GM12801 (cell line): ENCODE data around the gene LNPEP.

Experiments used
- CTCF ChIP-seq: IDR thresholded peaks from one replicate; pipeline ENCODE4 v1.5.1; 2011; ENCODE audit warnings: control low read depth; ENCODE audit not compliant: insufficient read length; ENCODE audit errors: extremely low read depth

The LNPEP gene

GRCh38 chr5:96919754-96920197 is 16.1 kb upstream of the LNPEP start:
- TF ChIP-seq CTCF = no peak

- no peak for TF ChIP-seq CTCF
These were observed 15.0 kb upstream of the LNPEP start for GRCh38 chr5:96920744-96921355.

GRCh38 chr5:96922499-96923244 is 13.2 kb upstream of the LNPEP start:
- TF ChIP-seq CTCF = no peak

GRCh38 chr5:96924016-96924443 is 11.8 kb upstream of the LNPEP start:
- no peak for TF ChIP-seq CTCF

- no peak for TF ChIP-seq CTCF
These were observed 9.6 kb upstream of the LNPEP start for GRCh38 chr5:96926276-96926675.

GRCh38 chr5:96927008-96927407 is 8.9 kb upstream of the LNPEP start:
- TF ChIP-seq CTCF = no peak

- TF ChIP-seq CTCF = no peak
These were observed 6.8 kb upstream of the LNPEP start for GRCh38 chr5:96928931-96929708.
